Measurements from ENCODE around the gene ENDOG.

- TF ChIP-seq CTCF (conservative IDR thresholded peaks at IDR 0.05) (no peak), ZFX (IDR thresholded peaks at IDR 0.05) (no peak)
Observed at GRCh38 chr9:128836509-128837145, 18.3 kb downstream of the ENDOG start.

Data from C4-2B (cell line).